ENCODE results near the gene ACOX1.

- no peak for TF ChIP-seq EZH2 (optimal IDR thresholded peaks at IDR 0.05; ENCODE audit: low read depth, low read length)
- TF ChIP-seq CTCF (IDR thresholded peaks at IDR 0.05; ENCODE audit: low read length) = no peak
- no peak for TF ChIP-seq EZH2phosphoT487 (IDR thresholded peaks at IDR 0.05; ENCODE audit: low read length)
Observed at GRCh38 chr17:75909812-75910274, 69.1 kb downstream of the ACOX1 start.

Measured in MM.1S (cell line).